ENCODE measurements around the gene INO80E.

DNA sequence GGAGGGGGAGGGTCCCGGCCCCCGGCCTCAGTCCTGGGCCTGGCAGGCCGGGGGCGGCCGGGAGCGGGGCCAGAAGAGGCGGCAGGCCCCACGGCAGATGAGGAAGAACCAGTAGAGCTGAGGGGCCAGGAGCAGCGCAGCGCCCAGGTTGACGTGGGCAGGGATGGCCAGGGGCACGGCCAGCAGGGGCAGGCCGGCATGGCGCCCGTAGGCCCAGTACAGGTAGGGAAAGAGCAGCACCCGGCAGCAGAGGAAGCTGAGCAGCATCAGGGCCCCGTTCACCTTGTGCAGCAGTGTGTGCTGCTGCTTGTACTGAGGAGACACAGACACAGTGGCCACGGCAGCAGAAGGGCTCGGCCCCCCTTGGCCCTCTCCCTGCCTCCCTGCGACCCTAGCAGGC, 29.1 kb downstream of the INO80E start:
- TF ChIP-seq EZH2phosphoT487 (IDR thresholded peaks at IDR 0.05; ENCODE audit: low read length) (no peak), EZH2 (optimal IDR thresholded peaks at IDR 0.05; ENCODE audit: low read depth, low read length) (no peak), CTCF (IDR thresholded peaks at IDR 0.05; ENCODE audit: low read length) (no peak)
